ENCODE data around the gene PPP1R15A.

PPP1R15A gene

GRCh38 chr19:48887861-48888612, 15.8 kb downstream of the PPP1R15A start:
- TF ChIP-seq ZBTB7A (IDR thresholded peaks at IDR 0.05; ENCODE audit: low read depth): no peak
- no peak for TF ChIP-seq FOXM1 (IDR thresholded peaks at IDR 0.05; ENCODE audit: borderline replicate concordance, low read depth)
- no peak for TF ChIP-seq TEAD4 (IDR thresholded peaks at IDR 0.05)
- TF ChIP-seq USF1 (IDR thresholded peaks at IDR 0.05): no peak
- TF ChIP-seq REST (IDR thresholded peaks at IDR 0.05; ENCODE audit: low read depth): no peak
- TF ChIP-seq RAD21 (IDR thresholded peaks at IDR 0.05; ENCODE audit: low read depth): no peak
- no peak for TF ChIP-seq EGR1 (IDR thresholded peaks at IDR 0.05)
- TF ChIP-seq NFIC (IDR thresholded peaks at IDR 0.05): no peak

GRCh38 chr19:48890551-48890950, 18.3 kb downstream of the PPP1R15A start:
- no peak for TF ChIP-seq EGR1 (IDR thresholded peaks at IDR 0.05)
- no peak for TF ChIP-seq USF1 (IDR thresholded peaks at IDR 0.05)
- TF ChIP-seq MAX (IDR thresholded peaks at IDR 0.05): no peak
- TF ChIP-seq NFIC (IDR thresholded peaks at IDR 0.05): no peak
- TF ChIP-seq YY1 (IDR thresholded peaks at IDR 0.05; ENCODE audit: low read depth): no peak

- TF ChIP-seq FOXM1 (IDR thresholded peaks at IDR 0.05; ENCODE audit: borderline replicate concordance, low read depth) (no peak), NFIC (IDR thresholded peaks at IDR 0.05) (no peak), TEAD4 (IDR thresholded peaks at IDR 0.05) (no peak), TAF1 (IDR thresholded peaks at IDR 0.05; ENCODE audit: low read depth) (no peak), USF1 (IDR thresholded peaks at IDR 0.05) (no peak), MAX (IDR thresholded peaks at IDR 0.05) (no peak), TCF12 (IDR thresholded peaks at IDR 0.05; ENCODE audit: low read depth) (no peak), REST (IDR thresholded peaks at IDR 0.05; ENCODE audit: low read depth) (no peak), EP300 (IDR thresholded peaks at IDR 0.05; ENCODE audit: borderline replicate concordance) (no peak), RAD21 (IDR thresholded peaks at IDR 0.05; ENCODE audit: low read depth) (no peak), ZBTB7A (IDR thresholded peaks at IDR 0.05; ENCODE audit: low read depth) (no peak), CEBPB (IDR thresholded peaks at IDR 0.05) (no peak), CREB1 (IDR thresholded peaks at IDR 0.05; ENCODE audit: low read depth) (no peak), EGR1 (IDR thresholded peaks at IDR 0.05) (no peak)
These were observed 23.0 kb downstream of the PPP1R15A start for GRCh38 chr19:48895226-48895625.

- TF ChIP-seq EGR1 (IDR thresholded peaks at IDR 0.05): no peak
- TF ChIP-seq CEBPB (IDR thresholded peaks at IDR 0.05): no peak
- TF ChIP-seq TAF1 (IDR thresholded peaks at IDR 0.05; ENCODE audit: low read depth): no peak
- no peak for TF ChIP-seq NFIC (IDR thresholded peaks at IDR 0.05)
- no peak for TF ChIP-seq REST (IDR thresholded peaks at IDR 0.05; ENCODE audit: low read depth)
- no peak for TF ChIP-seq YY1 (IDR thresholded peaks at IDR 0.05; ENCODE audit: low read depth)
- no peak for TF ChIP-seq CREB1 (IDR thresholded peaks at IDR 0.05; ENCODE audit: low read depth)
- no peak for TF ChIP-seq TEAD4 (IDR thresholded peaks at IDR 0.05)
- no peak for TF ChIP-seq MAX (IDR thresholded peaks at IDR 0.05)
- TF ChIP-seq TCF12 (IDR thresholded peaks at IDR 0.05; ENCODE audit: low read depth): no peak
- no peak for TF ChIP-seq EP300 (IDR thresholded peaks at IDR 0.05; ENCODE audit: borderline replicate concordance)
- TF ChIP-seq FOXM1 (IDR thresholded peaks at IDR 0.05; ENCODE audit: borderline replicate concordance, low read depth): no peak
- no peak for TF ChIP-seq ZBTB7A (IDR thresholded peaks at IDR 0.05; ENCODE audit: low read depth)
- TF ChIP-seq USF1 (IDR thresholded peaks at IDR 0.05): no peak
- no peak for TF ChIP-seq RAD21 (IDR thresholded peaks at IDR 0.05; ENCODE audit: low read depth)
These were observed 24.0 kb downstream of the PPP1R15A start for GRCh38 chr19:48896191-48896720.

Data from Ishikawa (cell line).